ENCODE data around the gene IQSEC1.

The IQSEC1 gene

GRCh38 chr3:12919205-12919604 is 154.0 kb downstream of the IQSEC1 start:
- DNase-seq (ENCODE audit: low read depth), result no peak
- Histone ChIP-seq H3K36me3 (ENCODE audit: control insufficient read depth, insufficient read depth, low read length, severe bottlenecking) (peaks cover 56% of the 10 kb centered on the region), H3K27me3 (replicated peaks; ENCODE audit: control insufficient read depth, insufficient read depth, low read length) (no peaks in the 10 kb centered on the region), H3K9ac (ENCODE audit: low read length) (no peak overlapping the region), H3K4me1 (ENCODE audit: control insufficient read depth, insufficient read depth, low read length) (no peaks in the 10 kb centered on the region), H3K4me3 (ENCODE audit: low read length) (no peak overlapping the region), H3K9me3 (ENCODE audit: control insufficient read depth, low read length) (no peaks in the 10 kb centered on the region)

GRCh38 chr3:12918231-12918630 is 155.0 kb downstream of the IQSEC1 start:
- DNase-seq (ENCODE audit: low read depth), result no peak
- H3K9me3 ChIP-seq (ENCODE audit: control insufficient read depth, low read length), result no peaks in the 10 kb centered on the region
- peaks cover 48% of the 10 kb centered on the region for H3K36me3 ChIP-seq (ENCODE audit: control insufficient read depth, insufficient read depth, low read length, severe bottlenecking)
- H3K9ac ChIP-seq (ENCODE audit: low read length), result no peak overlapping the region
- H3K4me3 ChIP-seq (ENCODE audit: low read length), result no peak overlapping the region
- H3K27me3 ChIP-seq (replicated peaks; ENCODE audit: control insufficient read depth, insufficient read depth, low read length), result no peaks in the 10 kb centered on the region
- no peaks in the 10 kb centered on the region for H3K4me1 ChIP-seq (ENCODE audit: control insufficient read depth, insufficient read depth, low read length)

DNA sequence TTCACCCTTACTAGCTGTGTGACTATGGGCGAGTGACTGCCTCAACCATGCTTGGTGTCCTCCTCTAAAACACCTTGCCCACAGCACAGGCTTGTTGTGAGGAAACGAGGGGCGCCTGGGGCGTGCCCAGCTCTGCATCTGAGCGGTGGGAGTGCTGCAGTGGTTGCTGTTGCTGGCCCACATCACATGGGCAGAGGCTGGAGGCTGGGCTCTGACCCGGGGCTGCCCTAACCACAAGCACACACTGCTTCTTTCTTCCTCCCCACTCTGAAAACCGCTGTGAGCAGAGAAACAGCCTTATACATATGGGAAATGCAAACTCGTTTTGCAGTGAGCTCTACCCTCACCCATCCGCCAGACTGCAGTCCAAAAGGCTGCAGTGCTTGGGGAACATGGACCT is 157.1 kb downstream of the IQSEC1 start:
- Histone ChIP-seq H3K4me3 (ENCODE audit: low read length) (no peak overlapping the region), H3K9me3 (ENCODE audit: control insufficient read depth, low read length) (no peaks in the 10 kb centered on the region), H3K36me3 (ENCODE audit: control insufficient read depth, insufficient read depth, low read length, severe bottlenecking) (peaks cover 45% of the 10 kb centered on the region)

DNA sequence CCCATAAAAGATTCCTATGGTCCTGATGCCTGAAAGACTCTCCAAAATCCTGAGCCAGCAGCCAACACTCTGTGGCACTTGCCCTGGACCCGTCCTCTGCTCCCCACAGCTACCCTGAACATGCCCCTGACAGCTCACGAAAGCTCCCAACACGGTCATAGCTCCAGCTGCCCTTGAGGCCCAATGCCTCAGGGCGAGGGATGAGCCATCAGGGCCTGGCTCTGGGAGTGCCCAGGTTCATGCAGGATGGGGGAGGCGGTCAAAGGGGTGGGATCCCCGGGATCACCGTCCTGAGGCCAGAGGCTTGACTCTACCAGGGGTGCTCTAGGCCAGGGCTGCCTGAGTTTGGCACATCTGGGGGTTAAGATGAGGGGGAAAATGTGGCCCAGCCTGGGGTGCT is 159.1 kb downstream of the IQSEC1 start:
- Histone ChIP-seq H3K9ac (ENCODE audit: low read length) (no peak overlapping the region), H3K27me3 (replicated peaks; ENCODE audit: control insufficient read depth, insufficient read depth, low read length) (no peaks in the 10 kb centered on the region), H3K9me3 (ENCODE audit: control insufficient read depth, low read length) (no peaks in the 10 kb centered on the region), H3K4me1 (ENCODE audit: control insufficient read depth, insufficient read depth, low read length) (no peaks in the 10 kb centered on the region), H3K4me3 (ENCODE audit: low read length) (no peak overlapping the region), H3K36me3 (ENCODE audit: control insufficient read depth, insufficient read depth, low read length, severe bottlenecking) (peaks cover 46% of the 10 kb centered on the region)
- no peak for DNase-seq (ENCODE audit: low read depth)

More for the DNA sequence above, 157.1 kb downstream of the IQSEC1 start:
- no peak for DNase-seq (ENCODE audit: low read depth)
- Histone ChIP-seq H3K27me3 (replicated peaks; ENCODE audit: control insufficient read depth, insufficient read depth, low read length) (no peaks in the 10 kb centered on the region), H3K9ac (ENCODE audit: low read length) (no peak overlapping the region), H3K4me1 (ENCODE audit: control insufficient read depth, insufficient read depth, low read length) (no peaks in the 10 kb centered on the region)

- Histone ChIP-seq H3K27me3 (replicated peaks; ENCODE audit: control insufficient read depth, insufficient read depth, low read length) (no peaks in the 10 kb centered on the region), H3K4me1 (ENCODE audit: control insufficient read depth, insufficient read depth, low read length) (no peaks in the 10 kb centered on the region), H3K9ac (ENCODE audit: low read length) (no peak overlapping the region), H3K9me3 (ENCODE audit: control insufficient read depth, low read length) (no peaks in the 10 kb centered on the region), H3K36me3 (ENCODE audit: control insufficient read depth, insufficient read depth, low read length, severe bottlenecking) (peaks cover 59% of the 10 kb centered on the region), H3K4me3 (ENCODE audit: low read length) (no peak overlapping the region)
- DNase-seq (ENCODE audit: low read depth), result no peak
Measured at GRCh38 chr3:12911881-12912415, 161.3 kb downstream of the IQSEC1 start.

DNA sequence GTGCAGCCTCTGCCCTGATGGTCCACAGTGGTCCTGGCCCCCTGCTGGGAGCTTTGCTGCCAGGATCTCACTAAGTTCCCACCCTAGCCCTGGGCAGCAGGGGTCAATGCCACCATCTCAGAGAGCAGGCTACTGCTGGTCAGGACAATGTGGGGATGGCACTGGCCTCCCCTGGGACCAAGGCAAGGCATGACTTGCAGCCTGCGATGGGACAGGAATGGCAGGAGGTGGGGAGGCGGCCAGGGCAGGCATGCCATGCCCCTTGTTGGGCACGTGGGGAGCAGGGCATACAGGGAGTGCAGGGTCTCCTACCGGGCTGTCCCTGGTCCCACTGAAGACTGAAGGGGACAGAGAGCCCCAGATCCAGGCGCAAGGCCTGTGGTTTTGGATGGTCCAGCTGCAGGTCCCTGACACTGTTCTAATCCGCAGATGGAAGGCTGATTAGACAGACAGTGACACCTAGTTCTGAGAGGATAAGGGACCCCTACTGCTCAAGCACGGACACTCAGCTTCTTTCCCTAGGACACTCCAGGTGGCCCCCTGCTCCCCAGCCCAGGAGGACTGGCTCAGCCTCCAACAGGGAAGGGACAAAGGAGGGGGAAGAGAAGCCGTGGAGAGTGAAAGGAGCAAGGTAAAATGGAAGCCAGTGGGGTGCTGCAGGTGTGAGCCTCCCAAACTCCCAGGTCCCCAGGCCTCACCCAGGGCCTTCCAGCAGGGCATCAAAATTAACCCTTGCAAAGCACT is 162.7 kb downstream of the IQSEC1 start:
- no peak overlapping the region for H3K4me3 ChIP-seq (ENCODE audit: low read length)
- no peaks in the 10 kb centered on the region for H3K27me3 ChIP-seq (replicated peaks; ENCODE audit: control insufficient read depth, insufficient read depth, low read length)
- no peaks in the 10 kb centered on the region for H3K9me3 ChIP-seq (ENCODE audit: control insufficient read depth, low read length)
- no peaks in the 10 kb centered on the region for H3K4me1 ChIP-seq (ENCODE audit: control insufficient read depth, insufficient read depth, low read length)
- no peak overlapping the region for H3K9ac ChIP-seq (ENCODE audit: low read length)
- DNase-seq (ENCODE audit: low read depth), result no peak
- H3K36me3 ChIP-seq (ENCODE audit: control insufficient read depth, insufficient read depth, low read length, severe bottlenecking), result peaks cover 70% of the 10 kb centered on the region

DNA sequence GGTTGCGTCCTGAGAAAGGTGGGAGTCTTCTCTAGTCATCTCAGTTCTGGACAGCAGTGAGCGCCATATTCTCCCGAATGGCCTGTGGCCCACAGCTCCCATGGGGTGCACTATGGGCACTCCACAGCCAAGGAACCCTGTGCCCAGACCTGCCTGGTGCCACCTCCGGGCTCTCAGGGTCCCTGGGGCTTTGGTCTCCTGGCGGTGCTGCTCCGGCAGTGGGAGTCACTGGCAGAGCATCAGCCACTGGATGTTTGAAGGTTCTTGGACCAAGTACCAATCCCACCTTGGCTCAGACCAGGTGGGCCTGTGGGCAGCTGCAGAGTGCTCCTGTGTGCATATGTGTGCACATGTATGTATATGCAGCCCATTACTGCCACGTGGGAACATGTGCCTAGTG is 163.5 kb downstream of the IQSEC1 start:
- Histone ChIP-seq H3K36me3 (ENCODE audit: control insufficient read depth, insufficient read depth, low read length, severe bottlenecking) (peaks cover 76% of the 10 kb centered on the region), H3K27me3 (replicated peaks; ENCODE audit: control insufficient read depth, insufficient read depth, low read length) (no peaks in the 10 kb centered on the region), H3K9me3 (ENCODE audit: control insufficient read depth, low read length) (no peaks in the 10 kb centered on the region), H3K4me1 (ENCODE audit: control insufficient read depth, insufficient read depth, low read length) (no peaks in the 10 kb centered on the region), H3K4me3 (ENCODE audit: low read length) (no peak overlapping the region), H3K9ac (ENCODE audit: low read length) (no peak overlapping the region)
- DNase-seq (ENCODE audit: low read depth), result no peak

DNA sequence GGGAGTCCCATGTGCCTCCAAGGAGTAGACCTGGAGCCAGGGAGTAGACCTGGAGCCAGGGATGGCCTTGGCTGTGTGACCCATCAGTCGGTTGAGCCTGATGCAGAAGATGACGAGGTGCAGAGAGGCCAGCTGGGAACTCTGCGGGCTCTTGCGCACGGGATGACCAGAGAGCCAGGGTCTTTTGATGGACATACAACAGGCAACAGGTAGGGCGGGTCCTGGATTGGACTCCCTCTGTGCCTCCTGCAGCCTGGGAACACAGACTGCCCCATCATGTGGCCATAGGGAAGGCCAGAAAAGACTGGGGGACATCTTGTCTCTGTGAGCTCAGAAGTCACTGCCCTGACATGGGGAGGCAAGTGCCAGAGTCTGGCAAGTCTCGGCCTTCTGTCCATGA is 164.4 kb downstream of the IQSEC1 start:
- no peaks in the 10 kb centered on the region for H3K9me3 ChIP-seq (ENCODE audit: control insufficient read depth, low read length)
- no peak for DNase-seq (ENCODE audit: low read depth)
- H3K36me3 ChIP-seq (ENCODE audit: control insufficient read depth, insufficient read depth, low read length, severe bottlenecking), result peaks cover 81% of the 10 kb centered on the region
- no peak overlapping the region for H3K4me3 ChIP-seq (ENCODE audit: low read length)
- no peak overlapping the region for H3K9ac ChIP-seq (ENCODE audit: low read length)
- H3K4me1 ChIP-seq (ENCODE audit: control insufficient read depth, insufficient read depth, low read length), result no peaks in the 10 kb centered on the region
- no peaks in the 10 kb centered on the region for H3K27me3 ChIP-seq (replicated peaks; ENCODE audit: control insufficient read depth, insufficient read depth, low read length)

GRCh38 chr3:12908136-12908730 is 165.0 kb downstream of the IQSEC1 start:
- H3K4me3 ChIP-seq (ENCODE audit: low read length), result no peak overlapping the region
- no peaks in the 10 kb centered on the region for H3K4me1 ChIP-seq (ENCODE audit: control insufficient read depth, insufficient read depth, low read length)
- H3K27me3 ChIP-seq (replicated peaks; ENCODE audit: control insufficient read depth, insufficient read depth, low read length), result no peaks in the 10 kb centered on the region
- DNase-seq (ENCODE audit: low read depth), result no peak
- H3K36me3 ChIP-seq (ENCODE audit: control insufficient read depth, insufficient read depth, low read length, severe bottlenecking), result peaks cover 84% of the 10 kb centered on the region
- H3K9me3 ChIP-seq (ENCODE audit: control insufficient read depth, low read length), result no peaks in the 10 kb centered on the region
- H3K9ac ChIP-seq (ENCODE audit: low read length), result no peak overlapping the region

DNA sequence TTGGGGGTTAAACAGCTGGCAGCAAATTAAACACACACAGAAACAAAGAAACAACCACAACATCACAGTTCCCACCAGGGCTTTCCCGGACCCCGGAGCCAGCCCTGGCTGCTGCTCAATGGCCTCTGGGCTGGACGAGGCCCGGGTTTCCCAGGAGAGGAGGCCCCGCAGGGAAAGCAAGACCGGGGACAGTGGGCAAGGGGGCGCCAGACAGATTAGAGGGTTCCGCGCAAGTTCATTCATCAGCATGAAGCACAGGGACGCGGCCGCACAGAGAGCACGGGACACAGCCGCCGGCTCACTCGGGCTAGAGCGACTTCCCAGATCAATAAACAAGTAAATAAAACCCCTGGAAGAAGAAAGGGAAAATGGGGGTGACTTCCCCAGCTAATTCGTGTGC is 165.5 kb downstream of the IQSEC1 start:
- Histone ChIP-seq H3K9me3 (ENCODE audit: control insufficient read depth, low read length) (no peaks in the 10 kb centered on the region), H3K36me3 (ENCODE audit: control insufficient read depth, insufficient read depth, low read length, severe bottlenecking) (peaks cover 84% of the 10 kb centered on the region), H3K4me1 (ENCODE audit: control insufficient read depth, insufficient read depth, low read length) (no peaks in the 10 kb centered on the region), H3K9ac (ENCODE audit: low read length) (no peak overlapping the region), H3K27me3 (replicated peaks; ENCODE audit: control insufficient read depth, insufficient read depth, low read length) (no peaks in the 10 kb centered on the region), H3K4me3 (ENCODE audit: low read length) (no peak overlapping the region)
- no peak for DNase-seq (ENCODE audit: low read depth)

DNA sequence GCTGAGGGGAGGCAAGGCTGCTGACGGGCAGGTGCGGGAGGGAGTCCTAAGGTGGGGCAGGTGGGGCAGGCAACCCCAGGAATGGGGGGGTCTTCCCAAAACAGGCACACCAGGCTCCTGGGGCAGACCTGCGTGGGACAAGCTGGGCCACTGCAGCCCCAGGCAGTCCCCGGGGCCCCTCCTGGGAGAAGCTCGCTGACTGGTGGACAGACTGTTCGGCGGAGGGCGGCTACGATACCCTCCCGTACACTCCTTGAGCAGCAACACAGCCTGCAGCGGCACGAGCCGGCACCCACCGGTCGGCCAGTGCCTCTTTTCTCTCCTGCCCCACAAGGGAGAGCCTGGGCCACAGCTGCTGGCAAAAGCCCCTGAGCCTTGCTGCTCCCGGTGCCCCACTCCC is 165.9 kb downstream of the IQSEC1 start:
- no peaks in the 10 kb centered on the region for H3K9me3 ChIP-seq (ENCODE audit: control insufficient read depth, low read length)
- DNase-seq (ENCODE audit: low read depth), result no peak
- peaks cover 84% of the 10 kb centered on the region for H3K36me3 ChIP-seq (ENCODE audit: control insufficient read depth, insufficient read depth, low read length, severe bottlenecking)
- no peak overlapping the region for H3K4me3 ChIP-seq (ENCODE audit: low read length)
- H3K4me1 ChIP-seq (ENCODE audit: control insufficient read depth, insufficient read depth, low read length), result no peaks in the 10 kb centered on the region
- no peaks in the 10 kb centered on the region for H3K27me3 ChIP-seq (replicated peaks; ENCODE audit: control insufficient read depth, insufficient read depth, low read length)
- H3K9ac ChIP-seq (ENCODE audit: low read length), result no peak overlapping the region
